K562 (cell line): ENCODE measurements around the gene PSMA7.

ENCODE experiments used
- ATF1 ChIP-seq, 2 experiments: fragments of 450-650 bp in 1 of 2; IDR thresholded peaks; 2 replicates each; pipeline ENCODE4 v1.6.1; 2016; ENCODE audit warnings: missing compliant biosample characterization in 1 of 2, missing genetic modification characterization in 1 of 2
- CEBPB ChIP-seq: fragments of 450-650 bp; IDR thresholded peaks from 2 replicates; pipeline ENCODE4 v1.6.1; 2016; ENCODE audit warnings: missing genetic modification characterization, missing compliant biosample characterization
- CSDE1 ChIP-seq, 2 experiments: fragments of 450-650 bp; IDR thresholded peaks; 2 replicates each; pipeline ENCODE4 v1.6.1; 2016; ENCODE audit warnings: mild to moderate bottlenecking in 1 of 2
- CTCF ChIP-seq, 3 experiments: IDR thresholded peaks in 2 of 3; conservative IDR thresholded peaks in 1 of 3; 2 replicates each; pipeline ENCODE4 v1.5.1; 2011 to 2012; ENCODE audit warnings: low read length in 3 of 3, mild to moderate bottlenecking in 3 of 3, control low read depth in 2 of 3, improper control_type of control experiment in 1 of 3, inconsistent platforms in 1 of 3, low read depth in 1 of 3, mixed read lengths in 1 of 3, moderate library complexity in 1 of 3; ENCODE audit not compliant: insufficient read depth in 2 of 3
- DNMT1 ChIP-seq: fragments of 450-650 bp; IDR thresholded peaks from 2 replicates; pipeline ENCODE4 v1.6.1; 2016; ENCODE audit warnings: antibody characterized with exemption, mild to moderate bottlenecking
- HDAC2 ChIP-seq: fragments of 450-650 bp; IDR thresholded peaks from 2 replicates; pipeline ENCODE4 v1.6.1; 2016; ENCODE audit warnings: mild to moderate bottlenecking
- IRF1 ChIP-seq: sonication (generic); formaldehyde crosslinking; IDR thresholded peaks from 2 replicates; pipeline ENCODE4 v1.8.0; 2022; ENCODE audit warnings: missing genetic modification reagents, mild to moderate bottlenecking, borderline replicate concordance
- NR4A1 ChIP-seq, 2 experiments: fragments of 250-450 bp in 1 of 2; fragments of 450-650 bp in 1 of 2; sonication (Bioruptor Pico) in 1 of 2; IDR thresholded peaks; 2 replicates each; pipeline versions ENCODE4 v1.4.0 to v1.6.1; 2016 to 2020; ENCODE audit warnings: mild to moderate bottlenecking in 2 of 2, missing compliant biosample characterization in 1 of 2, missing genetic modification characterization in 1 of 2, moderate library complexity in 1 of 2
- POLR2AphosphoS5 ChIP-seq: IDR thresholded peaks from 2 replicates; pipeline ENCODE4 v1.6.1; 2011; ENCODE audit warnings: mild to moderate bottlenecking, low read depth, low read length, moderate library complexity; ENCODE audit not compliant: control insufficient read depth, insufficient read depth
- REST ChIP-seq, 2 experiments: fragments of 450-650 bp; formaldehyde crosslinking in 1 of 2; IDR thresholded peaks; 2 replicates each; pipeline versions ENCODE4 v1.4.0 to v1.6.1; 2014 to 2020; ENCODE audit warnings: mild to moderate bottlenecking in 2 of 2, borderline replicate concordance in 1 of 2, low read depth in 1 of 2
- TCF7L2 ChIP-seq: fragments of 150-350 bp; IDR thresholded peaks from 2 replicates; pipeline ENCODE4 v1.6.1; 2016; ENCODE audit warnings: low read depth, mild to moderate bottlenecking, low read length, moderate library complexity
- ZBTB34 ChIP-seq: fragments of 250-450 bp; sonication (Bioruptor Pico); IDR thresholded peaks from 2 replicates; pipeline ENCODE4 v1.8.0; 2021; ENCODE audit warnings: mild to moderate bottlenecking, moderate library complexity
- ZNF143 ChIP-seq: sonication (generic); formaldehyde crosslinking; IDR thresholded peaks from 2 replicates; pipeline ENCODE4 v1.9.0; 2022; ENCODE audit warnings: mild to moderate bottlenecking, missing genetic modification reagents
- ZNF561 ChIP-seq: fragments of 450-650 bp; formaldehyde crosslinking; conservative IDR thresholded peaks from 2 replicates; pipeline ENCODE4 v1.4.0; 2020; ENCODE audit warnings: mild to moderate bottlenecking, moderate library complexity

DNA sequence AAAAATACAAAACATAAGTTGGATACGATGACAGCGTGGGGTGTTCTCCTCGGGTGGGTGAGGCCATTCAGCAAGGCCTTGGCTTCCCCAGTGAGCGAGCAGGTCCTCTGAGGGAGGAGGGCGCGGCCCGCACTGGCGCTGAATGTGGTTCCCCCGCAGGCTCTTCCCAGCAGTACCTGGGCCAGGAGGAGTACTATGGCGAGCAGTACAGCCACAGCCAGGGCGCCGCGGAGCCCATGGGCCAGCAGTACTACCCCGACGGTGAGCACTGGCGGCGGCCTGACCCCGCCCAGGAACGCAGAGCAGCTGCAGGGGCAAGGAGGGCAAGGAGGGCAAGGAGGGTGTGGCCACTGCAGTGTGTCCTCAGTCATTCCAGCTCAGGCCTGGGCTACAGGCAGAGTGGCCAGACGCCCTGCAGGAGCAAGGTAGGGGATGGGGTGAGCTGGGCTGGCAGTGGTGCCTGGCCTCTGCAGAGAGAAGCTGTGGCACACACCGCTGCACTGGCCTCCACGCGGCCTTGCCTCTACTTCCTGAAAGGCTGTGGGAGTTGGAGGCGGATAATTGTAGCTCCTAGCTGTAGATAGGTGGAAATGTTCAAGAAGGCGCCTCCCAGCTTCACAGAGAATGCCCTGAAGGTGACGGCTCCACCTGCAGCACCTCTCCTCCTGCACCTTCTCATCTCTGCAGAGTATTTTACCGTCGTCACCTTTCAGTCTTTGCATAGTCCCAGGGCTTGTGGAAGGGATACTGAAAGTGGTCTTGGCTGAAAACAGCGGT lies 21.0 kb upstream of the PSMA7 start:
- TF ChIP-seq ZBTB34 (CRISPR knock-in tag) (no peak), ATF1 (CRISPR knock-in tag; IDR thresholded peaks at IDR 0.05) (no peak), ATF1 (tag; IDR thresholded peaks at IDR 0.05) (no peak), NR4A1 (CRISPR knock-in tag; IDR thresholded peaks at IDR 0.05) (no peak), NR4A1 (tag; IDR thresholded peaks at IDR 0.05) (no peak), CSDE1 (IDR thresholded peaks at IDR 0.05) (no peak), ZNF143 (no peak), IRF1 (CRISPR knock-in tag) (no peak), DNMT1 (no peak), TCF7L2 (no peak), HDAC2 (no peak), REST (IDR thresholded peaks at IDR 0.05; ENCODE audit: borderline replicate concordance) (no peak), REST (CRISPR knock-in tag; IDR thresholded peaks at IDR 0.05; ENCODE audit: low read depth) (no peak), CTCF (IDR thresholded peaks at IDR 0.05 in 2 of 3, conservative IDR thresholded peaks at IDR 0.05 in 1 of 3; ENCODE audit: insufficient read depth in 2 of 3, low read depth in 1 of 3, low read length in 3 of 3) (no peak), CEBPB (no peak), ZNF561 (CRISPR knock-in tag) (no peak), POLR2AphosphoS5 (no peak)
